ENCODE data around the gene RANBP3.
"Not testable (repeated sequence)": the region's sequence is repeated elsewhere in the genome, so short reads cannot be mapped to it uniquely, and the experiment has no call there.

RANBP3 gene

GRCh38 chr19:6007866-6008265 lies 29.9 kb upstream of the RANBP3 start:
- H3K4me3 ChIP-seq = no peak overlapping the region
- no peak overlapping the region for H3K27ac ChIP-seq

GRCh38 chr19:6006896-6007295 lies 29.0 kb upstream of the RANBP3 start:
- no peak overlapping the region for H3K27ac ChIP-seq

GRCh38 chr19:6006070-6006446 lies 28.1 kb upstream of the RANBP3 start:
- not testable (repeated sequence) for H3K27ac ChIP-seq, H3K4me3 ChIP-seq

More at GRCh38 chr19:6006896-6007295, 29.0 kb upstream of the RANBP3 start:
- no peak overlapping the region for H3K4me3 ChIP-seq

GRCh38 chr19:6005321-6006069 lies 27.6 kb upstream of the RANBP3 start:
- no peak overlapping the region for H3K4me3 ChIP-seq

GRCh38 chr19:6003976-6004375 lies 26.0 kb upstream of the RANBP3 start:
- Histone ChIP-seq H3K27ac (no peak overlapping the region), H3K4me3 (no peak overlapping the region)

More at GRCh38 chr19:6005321-6006069, 27.6 kb upstream of the RANBP3 start:
- no peak overlapping the region for H3K27ac ChIP-seq

- Histone ChIP-seq H3K4me3 (no peak overlapping the region), H3K27ac (no peak overlapping the region)
Observed at GRCh38 chr19:6002591-6002990, 24.7 kb upstream of the RANBP3 start.

- Histone ChIP-seq H3K27ac (no peak overlapping the region), H3K4me3 (no peak overlapping the region)
Observed at GRCh38 chr19:6000228-6000847, 22.4 kb upstream of the RANBP3 start.

- Histone ChIP-seq H3K27ac (no peak overlapping the region), H3K4me3 (no peak overlapping the region)
Observed at GRCh38 chr19:5999693-6000092, 21.8 kb upstream of the RANBP3 start.

- H3K27ac ChIP-seq = no peak overlapping the region
- no peak overlapping the region for H3K4me3 ChIP-seq
Observed at GRCh38 chr19:5997371-5997770, 19.4 kb upstream of the RANBP3 start.

GRCh38 chr19:5996623-5997320 lies 18.8 kb upstream of the RANBP3 start:
- H3K4me3 ChIP-seq = no peak overlapping the region
- no peak overlapping the region for H3K27ac ChIP-seq

GRCh38 chr19:5996102-5996501 lies 18.2 kb upstream of the RANBP3 start:
- H3K4me3 ChIP-seq = no peak overlapping the region
- no peak overlapping the region for H3K27ac ChIP-seq

GRCh38 chr19:5995606-5996005 lies 17.7 kb upstream of the RANBP3 start:
- no peak overlapping the region for H3K4me3 ChIP-seq

GRCh38 chr19:5994405-5995165 lies 16.6 kb upstream of the RANBP3 start:
- H3K27ac ChIP-seq = peak overlapping the region in 2 of 21 experiments; percentile 34 to 38
- H3K4me3 ChIP-seq = no peak overlapping the region

More at GRCh38 chr19:5995606-5996005, 17.7 kb upstream of the RANBP3 start:
- H3K27ac ChIP-seq = no peak overlapping the region

GRCh38 chr19:5993648-5994358 lies 15.9 kb upstream of the RANBP3 start:
- H3K4me3 ChIP-seq = no peak overlapping the region
- peak overlapping the region in 2 of 21 experiments; percentile 14 to 38 for H3K27ac ChIP-seq

GRCh38 chr19:5993201-5993600 lies 15.3 kb upstream of the RANBP3 start:
- H3K27ac ChIP-seq = no peak overlapping the region

GRCh38 chr19:5992756-5993155 lies 14.8 kb upstream of the RANBP3 start:
- Histone ChIP-seq H3K27ac (no peak overlapping the region), H3K4me3 (no peak overlapping the region)

More at GRCh38 chr19:5993201-5993600, 15.3 kb upstream of the RANBP3 start:
- H3K4me3 ChIP-seq = no peak overlapping the region

GRCh38 chr19:5991244-5991838 lies 13.4 kb upstream of the RANBP3 start:
- no peak overlapping the region for H3K4me3 ChIP-seq
- H3K27ac ChIP-seq = no peak overlapping the region

- peak overlapping the region in 2 of 7 experiments; percentile 5 to 16 for H3K4me3 ChIP-seq
Observed at GRCh38 chr19:5990289-5990797, 12.4 kb upstream of the RANBP3 start.

More at GRCh38 chr19:5990289-5990797, 12.4 kb upstream of the RANBP3 start:
- no peak overlapping the region for H3K27ac ChIP-seq

All from skin epidermis (tissue), 12 donors.